GM13977 (cell line): Measurements from ENCODE around the gene B4GALT3.

Experiments used
- DNase-seq: peaks from one replicate; pipeline ENCODE4 v3.0.0; 2012; ENCODE audit warnings: low spot score
- CTCF ChIP-seq: IDR thresholded peaks from 2 replicates; pipeline ENCODE4 v1.5.1; 2012; ENCODE audit warnings: mild to moderate bottlenecking, control low read depth; ENCODE audit not compliant: insufficient read depth; ENCODE audit errors: extremely low read depth, missing control alignments
- in situ Hi-C: fragments of 300-500 bp; cut with MboI; formaldehyde crosslinking; loops from one replicate; pipeline ENCODE4 v1.12.0; 2022; ENCODE audit warnings: low sequenced_read_pairs, low pct_unique_long_range_greater_than_20kb, mixed read lengths, inconsistent platforms; ENCODE audit not compliant: unreplicated experiment

Gene B4GALT3

DNA sequence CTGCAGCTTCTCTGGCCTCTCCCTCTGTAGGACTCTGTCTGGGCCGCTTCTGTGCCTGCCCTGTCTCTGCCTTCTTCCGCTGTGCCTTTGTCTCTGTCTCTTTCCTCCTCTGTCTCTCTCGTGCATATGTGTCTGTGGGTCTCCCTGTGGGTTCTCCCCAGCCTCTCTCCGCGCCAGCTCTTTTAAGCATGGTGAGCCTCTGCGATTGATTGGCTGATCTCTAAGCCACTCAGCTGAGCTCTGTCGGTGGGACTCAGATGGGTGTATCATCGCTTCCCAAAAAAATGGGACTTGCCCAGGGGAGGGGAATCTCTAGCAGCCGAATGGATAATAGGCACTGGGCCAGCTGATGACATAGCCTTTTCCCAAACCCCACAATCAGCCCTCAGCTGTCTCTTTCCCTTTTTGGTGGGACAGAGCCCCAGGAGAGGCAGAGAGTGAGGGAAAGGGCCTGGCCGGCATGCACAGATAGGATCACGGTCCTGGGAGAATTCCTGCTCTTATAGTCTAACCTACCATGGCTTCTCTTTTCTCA is 21.7 kb upstream of the B4GALT3 start, which contains the start of gene ADAMTS4:
ADAMTS4 (minus strand) TSS at position 158 of the 535 bp plus-strand sequence. CDS start 427 bp downstream, outside the sequence.
- no peak for DNase-seq
- in situ Hi-C loops, result loop anchor here (25.0 kb wide), 1 partner anchor 513 kb away; the partner anchor contains the start of genes FCRLA and FCRLB
- TF ChIP-seq CTCF, result no peak

- TF ChIP-seq CTCF, result no peak
- DNase-seq, result no peak
- in situ Hi-C loops, result loop anchor here (25.0 kb wide), 1 partner anchor 514 kb away; the partner anchor contains the start of genes FCRLA and FCRLB
Measured at GRCh38 chr1:161198194-161198896, 21.0 kb upstream of the B4GALT3 start.

GRCh38 chr1:161197560-161198193 is 20.4 kb upstream of the B4GALT3 start:
- no peak for TF ChIP-seq CTCF
- no peak for DNase-seq
- in situ Hi-C loops, result loop anchor here (25.0 kb wide), 1 partner anchor 515 kb away; the partner anchor contains the start of genes FCRLA and FCRLB

GRCh38 chr1:161196521-161197451 is 19.5 kb upstream of the B4GALT3 start:
- no peak for DNase-seq
- TF ChIP-seq CTCF, result no peak
- in situ Hi-C loops, result loop anchor here (25.0 kb wide), 1 partner anchor 516 kb away; the partner anchor contains the start of genes FCRLA and FCRLB

- in situ Hi-C loops, result loop anchor here (25.0 kb wide), 1 partner anchor 516 kb away; the partner anchor contains the start of genes FCRLA and FCRLB
Measured at GRCh38 chr1:161196111-161196510, 18.8 kb upstream of the B4GALT3 start.

More at GRCh38 chr1:161196111-161196510, 18.8 kb upstream of the B4GALT3 start:
- no peak for TF ChIP-seq CTCF
- DNase-seq, result no peak
